ENCODE data around the gene ARMH3. TPM values are rescaled to one million over a fixed set of nuclear protein-coding genes. Genes with fewer than 3 reads are reported as not detected.

Gene ARMH3
- total and polyA plus RNA-seq, 2 experiments from 2014 or later: 8.7 to 11.1 TPM

DNA sequence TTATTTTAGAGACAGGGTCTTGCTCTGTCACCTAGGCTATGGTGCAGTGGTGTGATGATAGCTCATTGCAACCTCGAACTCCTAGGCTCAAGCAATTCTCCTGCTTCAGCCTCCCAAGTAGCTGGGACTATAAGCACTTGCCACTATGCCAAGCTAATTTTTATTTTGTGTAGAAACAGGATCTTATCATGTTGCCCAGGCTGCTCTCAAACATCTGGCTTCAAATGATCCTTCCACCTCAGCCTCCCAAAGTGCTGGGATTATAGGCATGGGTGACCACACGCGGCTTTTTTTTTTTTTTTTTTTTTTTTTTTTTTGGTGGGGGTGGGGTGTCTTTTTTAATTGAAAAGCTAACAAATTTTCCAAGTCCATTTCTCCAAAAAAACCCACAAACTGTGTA lies 27.6 kb upstream of the ARMH3 start:
- TF ChIP-seq CREB1 (CRISPR knock-in tag; IDR thresholded peaks at IDR 0.05; ENCODE audit: low read depth) (no peak), ZNF114 (CRISPR knock-in tag; IDR thresholded peaks at IDR 0.05) (no peak), REST (IDR thresholded peaks at IDR 0.05; ENCODE audit: unreplicated experiment) (no peak), ZNF331 (CRISPR knock-in tag; IDR thresholded peaks at IDR 0.05; ENCODE audit: low read depth) (no peak)
- no peak overlapping the region for H3K27ac Mint-ChIP-seq
- H3K4me2 ChIP-seq: no peak overlapping the region

GRCh38 chr10:102072673-102073527 lies 16.9 kb upstream of the ARMH3 start:
- no peaks in the 10 kb centered on the region for H3K79me2 ChIP-seq (replicated peaks; ENCODE audit: insufficient read depth)
- no peak overlapping the region for H3K27ac Mint-ChIP-seq

More for the DNA sequence above, 27.6 kb upstream of the ARMH3 start:
- Histone ChIP-seq H2AFZ (no peak overlapping the region), H3K79me2 (replicated peaks; ENCODE audit: insufficient read depth) (no peaks in the 10 kb centered on the region), H3K4me1 (ENCODE audit: insufficient read depth) (no peaks in the 10 kb centered on the region), H4K20me1 (replicated peaks; ENCODE audit: insufficient read depth) (no peaks in the 10 kb centered on the region), H3F3A (replicated peaks; ENCODE audit: low read depth) (no peaks in the 10 kb centered on the region), H3K4me3 (no peak overlapping the region), H3K9me2 (ENCODE audit: insufficient read depth) (no peaks in the 10 kb centered on the region), H3K27me3 (ENCODE audit: insufficient read depth) (no peaks in the 10 kb centered on the region), H3K36me3 (ENCODE audit: insufficient read depth) (no peaks in the 10 kb centered on the region), H3K27ac (ENCODE audit: low read depth) (no peak overlapping the region)
- H3K36me3 Mint-ChIP-seq (ENCODE audit: low read depth): no peaks in the 10 kb centered on the region
- DNase-seq (ENCODE audit: low spot score) (no peak), ATAC-seq (no peak)
- no peaks in the 10 kb centered on the region for H3K4me1 Mint-ChIP-seq
- H3K27me3 Mint-ChIP-seq (ENCODE audit: insufficient read depth, low read depth, poor library complexity): peaks cover 5% of the 10 kb centered on the region
- no peaks in the 10 kb centered on the region for H3K9me3 Mint-ChIP-seq
- no peak overlapping the region for H3K4me3 Mint-ChIP-seq

More at GRCh38 chr10:102072673-102073527, 16.9 kb upstream of the ARMH3 start:
- Histone ChIP-seq H3F3A (replicated peaks; ENCODE audit: low read depth) (no peaks in the 10 kb centered on the region), H2AFZ (no peak overlapping the region), H3K4me2 (no peak overlapping the region), H3K4me3 (no peak overlapping the region), H3K27me3 (ENCODE audit: insufficient read depth) (no peaks in the 10 kb centered on the region), H3K27ac (ENCODE audit: low read depth) (no peak overlapping the region), H3K4me1 (ENCODE audit: insufficient read depth) (no peaks in the 10 kb centered on the region), H3K9me2 (ENCODE audit: insufficient read depth) (no peaks in the 10 kb centered on the region), H4K20me1 (replicated peaks; ENCODE audit: insufficient read depth) (no peaks in the 10 kb centered on the region), H3K36me3 (ENCODE audit: insufficient read depth) (no peaks in the 10 kb centered on the region)
- Mint-ChIP-seq H3K9me3 (no peaks in the 10 kb centered on the region), H3K4me1 (peaks cover 3% of the 10 kb centered on the region; the same call in 2 of the 3 replicates), H3K36me3 (ENCODE audit: low read depth) (no peaks in the 10 kb centered on the region), H3K27me3 (ENCODE audit: insufficient read depth, low read depth, poor library complexity) (peaks cover 10% of the 10 kb centered on the region), H3K4me3 (no peak overlapping the region)
- TF ChIP-seq REST (IDR thresholded peaks at IDR 0.05; ENCODE audit: unreplicated experiment) (peak; percentile 23), ZNF331 (CRISPR knock-in tag; IDR thresholded peaks at IDR 0.05; ENCODE audit: low read depth) (no peak)
- TF ChIP-seq, protein P1, sequence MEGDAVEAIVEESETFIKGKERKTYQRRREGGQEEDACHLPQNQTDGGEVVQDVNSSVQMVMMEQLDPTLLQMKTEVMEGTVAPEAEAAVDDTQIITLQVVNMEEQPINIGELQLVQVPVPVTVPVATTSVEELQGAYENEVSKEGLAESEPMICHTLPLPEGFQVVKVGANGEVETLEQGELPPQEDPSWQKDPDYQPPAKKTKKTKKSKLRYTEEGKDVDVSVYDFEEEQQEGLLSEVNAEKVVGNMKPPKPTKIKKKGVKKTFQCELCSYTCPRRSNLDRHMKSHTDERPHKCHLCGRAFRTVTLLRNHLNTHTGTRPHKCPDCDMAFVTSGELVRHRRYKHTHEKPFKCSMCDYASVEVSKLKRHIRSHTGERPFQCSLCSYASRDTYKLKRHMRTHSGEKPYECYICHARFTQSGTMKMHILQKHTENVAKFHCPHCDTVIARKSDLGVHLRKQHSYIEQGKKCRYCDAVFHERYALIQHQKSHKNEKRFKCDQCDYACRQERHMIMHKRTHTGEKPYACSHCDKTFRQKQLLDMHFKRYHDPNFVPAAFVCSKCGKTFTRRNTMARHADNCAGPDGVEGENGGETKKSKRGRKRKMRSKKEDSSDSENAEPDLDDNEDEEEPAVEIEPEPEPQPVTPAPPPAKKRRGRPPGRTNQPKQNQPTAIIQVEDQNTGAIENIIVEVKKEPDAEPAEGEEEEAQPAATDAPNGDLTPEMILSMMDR (conservative IDR thresholded peaks at IDR 0.05; ENCODE audit: low read depth in 2 of 2): peak; percentile 96 to 99
- ATAC-seq (peak; percentile 96), DNase-seq (ENCODE audit: low spot score) (peak; percentile 93)
